Heart left ventricle (tissue), 13 donors: ENCODE data around the gene DUT.

Source experiments
- CTCF ChIP-seq, 12 donors: fragments of 200-600 bp; sonication (generic) in 4 of 12; IDR thresholded peaks; one replicate each; pipeline versions ENCODE4 v1.5.0 to v1.8.0; 2018 to 2022; ENCODE audit warnings: antibody characterized with exemption in 12 of 12, mild to moderate bottlenecking in 5 of 12
- POLR2A ChIP-seq, 2 donors: fragments of 450-650 bp; IDR thresholded peaks; one replicate each; pipeline ENCODE4 v1.6.1; 2017; ENCODE audit warnings: antibody characterized with exemption in 2 of 2, mild to moderate bottlenecking in 2 of 2, moderate library complexity in 2 of 2
- donor health status: ischemic (EF 13 %, LVEDD 7.1; RV severe dilation, severe dysfunction).
- donor health status: DM: no; HTN: yes; CAD: no.
- donor health status: DM: no; HTN: no; CAD: no.
- donor health status: ischemic (EF 25% LVEDD 6.9; RV normal size, moderate dysfunction).
- donor health status: ischemic (EF 25% LVEDD 5.7; RV mildly dilated, moderate dysfunction).
- donor health status: ischemic (EF 35%, LVEDD 5.7; RV mildly dilated, moderate dysfunction).
- donor health status: nonischemic (EF 11% LVEDD 7.7; RV severe dilation, severe dysfunction).
- donor health status: DM: yes; HTN: yes; CAD: no.
- donor health status: PGD.
- donor health status: ischemic (EF 29% LVEDD 5.4; RV normal size, mild dysfunction).
- donor health status: nonischemic (EF 23%, LVEDD 6.1; RV moderate dilation, normal function).

- TF ChIP-seq CTCF (IDR thresholded peaks at IDR 0.05) (no peak), POLR2A (IDR thresholded peaks at IDR 0.05) (no peak)
Measured at GRCh38 chr15:48318131-48318530, 13.1 kb upstream of the DUT start.
